GM21447 (cell line): ENCODE measurements around the gene DNAJC13.

Experiments
- ATAC-seq: cut with Tn5 transposase; IDR thresholded peaks from one replicate; pipeline ENCODE4 v1.9.1; 2021; ENCODE audit not compliant: unreplicated experiment

DNAJC13 gene

GRCh38 chr3:132404276-132404675 is 13.0 kb upstream of the DNAJC13 start:
- ATAC-seq = no peak

GRCh38 chr3:132405188-132405587 is 12.1 kb upstream of the DNAJC13 start:
- ATAC-seq = no peak

- no peak for ATAC-seq
These were observed 11.5 kb upstream of the DNAJC13 start for GRCh38 chr3:132405609-132406299.

- ATAC-seq = no peak
These were observed 10.7 kb upstream of the DNAJC13 start for GRCh38 chr3:132406587-132406986.

GRCh38 chr3:132407025-132407424 is 10.3 kb upstream of the DNAJC13 start:
- ATAC-seq = no peak

- no peak for ATAC-seq
These were observed 2.5 kb upstream of the DNAJC13 start for GRCh38 chr3:132414841-132415240.

GRCh38 chr3:132416161-132416560 is 1.1 kb upstream of the DNAJC13 start:
- ATAC-seq = no peak

- peak; percentile 49 for ATAC-seq
These were observed 551 bp downstream of the DNAJC13 start for GRCh38 chr3:132417695-132418411.

GRCh38 chr3:132418916-132419315 is 1.6 kb downstream of the DNAJC13 start:
- no peak for ATAC-seq

GRCh38 chr3:132421832-132422231 is 4.5 kb downstream of the DNAJC13 start:
- ATAC-seq = no peak

- ATAC-seq = no peak
These were observed 5.2 kb downstream of the DNAJC13 start for GRCh38 chr3:132422531-132422930.

- no peak for ATAC-seq
These were observed 15.3 kb downstream of the DNAJC13 start for GRCh38 chr3:132432639-132433038.

- no peak for ATAC-seq
These were observed 15.8 kb downstream of the DNAJC13 start for GRCh38 chr3:132433121-132433520.

- no peak for ATAC-seq
These were observed 18.1 kb downstream of the DNAJC13 start for GRCh38 chr3:132435224-132435910.

GRCh38 chr3:132435911-132436425 is 18.7 kb downstream of the DNAJC13 start:
- ATAC-seq = no peak

GRCh38 chr3:132443421-132443820 is 26.1 kb downstream of the DNAJC13 start:
- no peak for ATAC-seq

- no peak for ATAC-seq
These were observed 27.1 kb downstream of the DNAJC13 start for GRCh38 chr3:132444383-132444782.

- ATAC-seq = no peak
These were observed 28.5 kb downstream of the DNAJC13 start for GRCh38 chr3:132445817-132446216.

- no peak for ATAC-seq
These were observed 31.1 kb downstream of the DNAJC13 start for GRCh38 chr3:132448216-132448961.

GRCh38 chr3:132456136-132456535 is 38.8 kb downstream of the DNAJC13 start:
- no peak for ATAC-seq

GRCh38 chr3:132456571-132456970 is 39.3 kb downstream of the DNAJC13 start:
- ATAC-seq = no peak
